Brain microvascular endothelial cell (primary cell): ENCODE measurements around the gene STXBP5L.

ENCODE experiments used
- DNase-seq: peaks from one replicate; pipeline ENCODE4 v3.0.0-alpha.2; 2020
- H3K27ac ChIP-seq: fragments of 250-450 bp; sonication (Bioruptor Pico); 2 replicates; pipeline ENCODE4 v1.5.1; 2020; ENCODE audit warnings: mild to moderate bottlenecking, moderate library complexity
- H3K27me3 ChIP-seq: fragments of 250-450 bp; sonication (Bioruptor Pico); replicated peaks from 2 replicates; pipeline ENCODE4 v1.5.1; 2020; ENCODE audit warnings: mild to moderate bottlenecking
- H3K36me3 ChIP-seq: fragments of 250-450 bp; sonication (Bioruptor Pico); replicated peaks from 2 replicates; pipeline ENCODE4 v1.5.1; 2020; ENCODE audit warnings: mild to moderate bottlenecking
- H3K4me3 ChIP-seq: 2 replicates; pipeline ENCODE4 v1.5.1; 2011; ENCODE audit warnings: low read depth, mild to moderate bottlenecking, control low read depth, low read length, moderate library complexity
- CTCF ChIP-seq: IDR thresholded peaks from 2 replicates; pipeline ENCODE4 v1.5.1; 2011; ENCODE audit warnings: low read depth, mild to moderate bottlenecking, moderate library complexity, low read length, control low read depth, inconsistent platforms; ENCODE audit errors: missing control alignments
- in situ Hi-C: cut with HindIII; loops from 2 replicates; pipeline ENCODE4 v1.10.0; 2017; ENCODE audit warnings: low sequenced_read_pairs, low pct_ligation_motif_present

STXBP5L gene

GRCh38 chr3:121111914-121112612 is 204.1 kb downstream of the STXBP5L start:
- H3K4me3 ChIP-seq, result no peak overlapping the region
- no peaks in the 10 kb centered on the region for H3K27me3 ChIP-seq
- no peak for DNase-seq
- H3K36me3 ChIP-seq, result no peaks in the 10 kb centered on the region
- no peak for TF ChIP-seq CTCF
- in situ Hi-C loops, result no loop called here
- H3K27ac ChIP-seq, result no peak overlapping the region

- no peak for DNase-seq
- no peaks in the 10 kb centered on the region for H3K36me3 ChIP-seq
- H3K27ac ChIP-seq, result no peak overlapping the region
- H3K4me3 ChIP-seq, result no peak overlapping the region
- in situ Hi-C loops, result no loop called here
- H3K27me3 ChIP-seq, result no peaks in the 10 kb centered on the region
- no peak for TF ChIP-seq CTCF
Observed at GRCh38 chr3:121126033-121126706, 218.2 kb downstream of the STXBP5L start.

GRCh38 chr3:121126707-121127035 is 218.7 kb downstream of the STXBP5L start:
- H3K4me3 ChIP-seq, result no peak overlapping the region
- H3K27ac ChIP-seq, result no peak overlapping the region
- in situ Hi-C loops, result no loop called here
- DNase-seq, result no peak
- H3K27me3 ChIP-seq, result no peaks in the 10 kb centered on the region
- TF ChIP-seq CTCF, result no peak
- no peaks in the 10 kb centered on the region for H3K36me3 ChIP-seq

- DNase-seq, result no peak
- H3K27me3 ChIP-seq, result no peaks in the 10 kb centered on the region
- no peak overlapping the region for H3K4me3 ChIP-seq
- no peak overlapping the region for H3K27ac ChIP-seq
- TF ChIP-seq CTCF, result no peak
- no peaks in the 10 kb centered on the region for H3K36me3 ChIP-seq
- in situ Hi-C loops, result no loop called here
Observed at GRCh38 chr3:121152573-121152972, 244.6 kb downstream of the STXBP5L start.

- no peaks in the 10 kb centered on the region for H3K36me3 ChIP-seq
- H3K4me3 ChIP-seq, result no peak overlapping the region
- in situ Hi-C loops, result no loop called here
- no peaks in the 10 kb centered on the region for H3K27me3 ChIP-seq
- no peak overlapping the region for H3K27ac ChIP-seq
- TF ChIP-seq CTCF, result no peak
- no peak for DNase-seq
Observed at GRCh38 chr3:121153851-121154250, 245.8 kb downstream of the STXBP5L start.
